Mononuclear cell (primary cell): ENCODE results near the gene OBP2A. TPM values are rescaled to one million over a fixed set of nuclear protein-coding genes. Genes with fewer than 3 reads are reported as not detected.

ENCODE experiments used
- H3K27me3 ChIP-seq: 2 replicates; pipeline ENCODE4 v1.6.0; 2011; ENCODE audit warnings: low read length, control low read depth; ENCODE audit not compliant: insufficient read depth
- H3K4me1 ChIP-seq: 2 replicates; pipeline ENCODE4 v1.5.1; 2011; ENCODE audit warnings: mild to moderate bottlenecking, low read length, control low read depth; ENCODE audit not compliant: insufficient read depth
- H3K4me3 ChIP-seq: 2 replicates; pipeline ENCODE4 v1.5.1; 2011; ENCODE audit warnings: mild to moderate bottlenecking, low read length, moderate library complexity
- H3K9me3 ChIP-seq: 2 replicates; pipeline ENCODE4 v1.5.1; 2011; ENCODE audit warnings: low read depth, mild to moderate bottlenecking, control low read depth, low read length
- total RNA-seq: library from RNA; depleted of rRNA; stranded (reverse); fragments of >200 nt; gene quantifications from one replicate; pipeline ENCODE4 v1.2.3, GENCODE V29; 2012

Gene OBP2A
- total RNA-seq, 1 donor: not detected

DNA sequence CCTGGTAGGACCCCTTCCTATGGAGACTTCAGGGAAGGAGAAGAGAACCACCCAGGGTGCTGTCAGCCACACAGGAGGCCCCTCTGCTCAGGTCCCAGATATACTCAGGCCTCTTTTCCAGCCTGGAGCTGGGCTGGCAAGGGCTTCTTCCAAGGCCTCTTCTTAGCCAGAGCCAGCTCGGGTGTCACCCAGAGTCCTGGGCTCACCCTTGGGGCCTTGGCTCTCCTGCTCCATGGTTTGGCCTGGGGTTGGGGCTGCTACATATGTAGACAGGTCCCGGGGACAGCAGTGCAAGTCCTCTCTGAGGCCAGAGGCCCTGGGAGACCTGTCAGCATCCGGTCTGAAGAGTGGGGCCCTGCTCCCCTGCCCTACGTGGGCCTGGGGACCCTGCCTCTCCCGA is 38.4 kb downstream of the OBP2A start:
- H3K9me3 ChIP-seq: no peaks in the 10 kb centered on the region
- no peak overlapping the region for H3K4me3 ChIP-seq
- no peaks in the 10 kb centered on the region for H3K4me1 ChIP-seq

DNA sequence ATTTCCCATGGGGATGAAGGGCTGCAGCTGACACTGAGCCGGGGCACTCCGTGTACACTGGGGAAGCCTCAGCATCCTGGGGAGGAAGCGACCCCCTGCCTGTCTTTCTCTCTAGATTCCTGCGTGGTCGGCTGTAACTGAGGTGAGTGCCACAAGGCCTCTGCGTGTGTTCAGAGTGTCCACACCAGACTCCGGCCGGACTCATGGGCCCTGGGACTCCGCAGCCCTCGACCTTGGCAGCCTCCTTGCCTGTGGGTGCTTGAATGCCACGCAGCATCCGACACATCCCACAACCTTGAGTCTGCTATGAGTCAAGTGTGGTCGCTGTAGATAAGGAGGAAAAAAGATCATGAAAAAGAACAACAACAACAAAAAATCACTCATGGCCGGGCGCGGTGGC is 39.0 kb downstream of the OBP2A start:
- Histone ChIP-seq H3K27me3 (no peaks in the 10 kb centered on the region), H3K9me3 (no peaks in the 10 kb centered on the region), H3K4me3 (no peak overlapping the region), H3K4me1 (no peaks in the 10 kb centered on the region)

More for the DNA sequence above, 38.4 kb downstream of the OBP2A start:
- H3K27me3 ChIP-seq: no peaks in the 10 kb centered on the region

DNA sequence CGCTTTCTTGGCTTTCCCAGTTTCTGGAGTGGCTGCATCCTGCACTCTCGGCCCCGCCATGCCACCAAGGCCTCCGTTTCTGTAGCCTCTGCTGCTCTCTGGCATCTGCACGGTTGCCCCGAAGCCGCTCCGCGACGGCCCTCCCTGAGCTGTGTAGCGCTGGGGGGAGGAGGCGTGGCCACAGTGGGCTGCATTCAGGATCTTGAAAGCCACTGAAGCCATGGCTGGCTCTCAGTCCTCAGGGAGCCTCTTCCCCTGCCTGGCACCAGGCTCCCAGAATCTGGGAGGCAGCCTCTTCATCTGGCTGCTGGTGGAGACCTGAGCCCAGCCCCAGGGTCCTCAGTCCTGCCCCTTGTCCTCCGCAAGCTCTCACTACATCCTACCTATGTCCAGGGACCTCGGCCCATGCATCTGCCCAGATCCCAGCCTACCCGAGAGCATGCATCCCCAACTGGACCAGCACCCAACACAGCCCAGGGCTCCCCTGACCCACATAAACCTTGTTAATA is 40.7 kb downstream of the OBP2A start:
- H3K27me3 ChIP-seq: no peaks in the 10 kb centered on the region
- no peak overlapping the region for H3K4me3 ChIP-seq
- no peaks in the 10 kb centered on the region for H3K4me1 ChIP-seq
- no peaks in the 10 kb centered on the region for H3K9me3 ChIP-seq

- H3K4me1 ChIP-seq: no peaks in the 10 kb centered on the region
- H3K9me3 ChIP-seq: no peaks in the 10 kb centered on the region
- H3K4me3 ChIP-seq: no peak overlapping the region
- no peaks in the 10 kb centered on the region for H3K27me3 ChIP-seq
These were observed 41.7 kb downstream of the OBP2A start for GRCh38 chr9:135587658-135588057.

DNA sequence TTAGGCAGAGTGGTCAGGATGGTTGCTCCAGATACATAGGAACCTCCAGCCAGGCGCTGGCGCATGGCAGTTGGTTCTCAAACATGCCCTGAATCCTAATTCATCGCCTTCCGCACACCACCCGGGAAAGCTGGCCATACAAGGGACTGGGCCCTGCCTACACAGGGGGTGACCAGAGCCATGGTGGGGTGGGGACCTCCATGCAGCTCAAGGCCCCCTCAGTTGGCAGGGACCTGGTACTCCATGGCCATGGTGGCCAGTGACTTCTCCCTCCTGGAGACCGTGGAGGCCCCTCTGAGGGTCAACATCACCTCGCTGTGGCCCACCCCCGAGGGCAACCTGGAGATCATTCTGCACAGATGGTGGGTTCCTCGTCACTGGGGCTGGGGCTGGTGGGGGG is 42.4 kb downstream of the OBP2A start:
- Histone ChIP-seq H3K27me3 (no peaks in the 10 kb centered on the region), H3K4me1 (no peaks in the 10 kb centered on the region), H3K9me3 (no peaks in the 10 kb centered on the region), H3K4me3 (no peak overlapping the region)

- no peaks in the 10 kb centered on the region for H3K9me3 ChIP-seq
- H3K27me3 ChIP-seq: no peaks in the 10 kb centered on the region
- no peak overlapping the region for H3K4me3 ChIP-seq
- no peaks in the 10 kb centered on the region for H3K4me1 ChIP-seq
These were observed 43.1 kb downstream of the OBP2A start for GRCh38 chr9:135588886-135589595.

GRCh38 chr9:135589596-135590485 is 43.9 kb downstream of the OBP2A start:
- H3K27me3 ChIP-seq: peaks cover 2% of the 10 kb centered on the region
- no peaks in the 10 kb centered on the region for H3K4me1 ChIP-seq
- H3K9me3 ChIP-seq: no peaks in the 10 kb centered on the region
- no peak overlapping the region for H3K4me3 ChIP-seq

- H3K4me1 ChIP-seq: no peaks in the 10 kb centered on the region
- H3K9me3 ChIP-seq: no peaks in the 10 kb centered on the region
- peaks cover 2% of the 10 kb centered on the region for H3K27me3 ChIP-seq
These were observed 44.7 kb downstream of the OBP2A start for GRCh38 chr9:135590486-135591079.

GRCh38 chr9:135591506-135592330 is 45.8 kb downstream of the OBP2A start:
- H3K4me3 ChIP-seq: no peak overlapping the region
- H3K4me1 ChIP-seq: no peaks in the 10 kb centered on the region
- H3K9me3 ChIP-seq: no peaks in the 10 kb centered on the region
- peaks cover 2% of the 10 kb centered on the region for H3K27me3 ChIP-seq

More at GRCh38 chr9:135590486-135591079, 44.7 kb downstream of the OBP2A start:
- no peak overlapping the region for H3K4me3 ChIP-seq

- no peaks in the 10 kb centered on the region for H3K4me1 ChIP-seq
- H3K4me3 ChIP-seq: no peak overlapping the region
- H3K9me3 ChIP-seq: no peaks in the 10 kb centered on the region
- peaks cover 2% of the 10 kb centered on the region for H3K27me3 ChIP-seq
These were observed 46.3 kb downstream of the OBP2A start for GRCh38 chr9:135592331-135592590.

- no peaks in the 10 kb centered on the region for H3K4me1 ChIP-seq
- H3K27me3 ChIP-seq: peaks cover 2% of the 10 kb centered on the region
- no peak overlapping the region for H3K4me3 ChIP-seq
- no peaks in the 10 kb centered on the region for H3K9me3 ChIP-seq
These were observed 46.7 kb downstream of the OBP2A start for GRCh38 chr9:135592625-135593024.

DNA sequence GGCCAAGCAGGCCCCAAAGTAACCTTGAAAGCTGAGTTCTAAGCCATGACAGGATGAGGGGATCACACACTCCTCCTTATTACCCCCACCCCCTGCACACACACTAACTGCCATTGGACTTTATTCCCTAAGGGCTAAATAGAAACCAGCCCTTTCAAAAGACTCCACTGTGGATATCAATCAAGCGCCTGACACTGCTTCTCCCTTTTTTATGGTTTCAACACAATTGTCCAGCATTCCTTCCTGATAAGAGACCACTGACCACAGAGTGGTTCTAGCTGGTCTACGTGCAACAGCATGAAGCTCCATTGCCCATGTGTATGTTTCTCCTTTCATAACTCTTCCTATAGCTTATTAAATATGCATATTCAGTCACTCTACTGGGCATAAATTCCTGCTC is 50.3 kb downstream of the OBP2A start:
- Histone ChIP-seq H3K4me1 (no peaks in the 10 kb centered on the region), H3K4me3 (no peak overlapping the region), H3K27me3 (peaks cover 2% of the 10 kb centered on the region), H3K9me3 (no peaks in the 10 kb centered on the region)
